HG03064 (cell line): ENCODE data around the gene CCDC12.

Experiments used
- ATAC-seq: cut with Tn5 transposase; IDR thresholded peaks from one replicate; pipeline ENCODE4 v1.9.1; 2021; ENCODE audit warnings: low read depth; ENCODE audit not compliant: unreplicated experiment

CCDC12 gene

DNA sequence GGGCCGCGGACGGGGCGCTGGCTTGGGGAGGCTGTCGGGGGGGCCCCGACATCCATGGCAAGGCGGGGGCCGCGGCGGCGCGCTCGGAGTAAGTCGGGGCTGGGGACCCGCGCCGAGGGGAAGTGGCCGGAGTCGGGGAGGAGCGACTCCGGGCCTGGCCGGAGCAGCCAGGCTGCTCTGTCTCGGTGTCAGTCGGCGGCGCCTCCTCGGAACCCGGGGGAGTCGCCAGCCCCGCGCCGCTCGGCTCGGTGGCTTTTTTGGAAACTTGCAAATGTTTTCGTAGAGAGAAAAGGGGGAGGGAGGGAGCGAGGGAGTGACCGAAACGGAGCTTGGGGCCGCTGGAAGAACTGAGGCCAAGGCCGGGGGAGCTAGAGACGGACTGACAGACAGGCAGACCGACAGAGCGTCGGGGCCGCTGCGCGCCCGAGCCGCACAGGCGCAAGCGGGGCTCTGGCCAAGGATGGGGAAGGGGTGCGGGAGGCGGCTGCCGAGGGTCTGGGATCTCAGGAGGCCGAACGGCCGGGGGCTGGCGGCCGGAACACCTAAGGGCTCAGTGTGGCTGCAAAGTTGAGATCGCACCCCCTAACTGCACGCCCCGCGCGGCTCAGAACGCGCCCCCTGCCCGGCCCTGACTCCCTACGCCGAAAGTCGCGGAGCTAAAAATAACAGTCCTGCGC, 94.0 kb downstream of the CCDC12 start:
- no peak for ATAC-seq

GRCh38 chr3:46881596-46882376, 94.8 kb downstream of the CCDC12 start:
- no peak for ATAC-seq

GRCh38 chr3:46880884-46881595, 95.5 kb downstream of the CCDC12 start:
- no peak for ATAC-seq

DNA sequence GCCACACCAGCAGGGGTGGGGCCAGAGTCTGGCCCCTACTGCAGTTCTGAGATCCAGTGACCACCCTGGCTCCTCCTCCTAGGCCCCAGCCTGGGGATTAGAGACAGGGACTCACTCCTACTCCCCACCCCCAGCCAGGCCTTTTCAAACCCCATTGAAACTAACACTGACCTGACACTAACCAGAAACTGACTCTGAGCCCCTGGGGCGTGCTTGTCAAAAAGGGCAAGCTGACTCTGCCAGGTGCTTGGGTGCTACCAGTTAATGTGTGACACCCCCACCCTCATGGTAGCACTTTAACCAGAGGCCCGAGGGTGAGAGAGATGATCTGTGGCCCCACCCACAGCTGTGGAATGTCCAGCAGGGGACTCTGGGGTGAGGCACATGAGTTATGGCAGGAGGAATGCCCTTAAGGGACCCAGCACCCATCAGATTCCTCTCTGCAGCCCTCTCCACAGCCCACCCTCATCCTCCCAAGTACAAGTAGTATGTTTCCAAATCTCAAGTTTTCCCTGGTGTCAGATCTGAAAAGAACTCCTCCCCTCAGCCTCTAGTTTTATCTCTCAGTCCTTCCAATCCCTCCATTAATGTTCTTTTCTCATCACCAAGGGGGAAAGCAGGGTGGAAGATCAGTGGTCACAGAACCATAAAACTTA, 97.6 kb downstream of the CCDC12 start:
- no peak for ATAC-seq

DNA sequence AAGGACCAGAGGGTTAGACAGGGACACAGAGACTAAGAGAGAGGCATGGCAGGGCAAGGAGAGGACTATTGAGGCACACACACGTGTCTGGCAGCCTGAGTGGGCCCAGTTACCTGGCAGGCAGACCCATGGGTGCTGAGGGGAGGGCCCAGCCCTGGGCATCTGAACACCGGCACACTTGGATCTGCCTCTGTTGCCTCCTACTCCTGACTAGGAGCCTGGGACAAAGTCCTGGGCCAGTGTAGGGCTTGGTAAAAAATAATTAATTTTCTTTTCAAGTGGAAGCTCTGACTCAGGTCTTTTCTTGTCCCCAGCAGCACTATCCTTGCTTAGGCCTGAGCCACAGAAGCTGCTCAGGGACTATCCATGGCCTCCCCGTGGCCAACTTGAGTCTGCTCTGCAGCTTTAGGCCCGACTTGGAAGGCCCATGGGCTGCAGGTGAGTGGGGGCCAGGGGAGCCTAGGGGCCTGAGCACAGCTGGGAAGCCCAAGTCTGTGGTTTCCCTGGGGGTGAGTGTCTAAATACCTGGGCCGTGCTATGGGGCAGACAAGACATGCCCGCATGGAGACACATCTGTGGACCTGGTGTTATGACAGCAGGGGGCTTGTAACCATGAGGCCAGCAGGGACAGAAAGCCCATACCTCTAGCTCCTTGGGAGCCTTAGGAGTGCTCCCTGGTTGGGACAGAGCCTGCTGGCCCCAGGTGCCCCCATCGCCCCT, 99.0 kb downstream of the CCDC12 start, which contains the start of gene PTH1R:
TSS of gene PTH1R (plus strand) at position 316 of the 720 bp plus-strand sequence. CDS start 5,839 bp downstream, outside the sequence.
- no peak for ATAC-seq

DNA sequence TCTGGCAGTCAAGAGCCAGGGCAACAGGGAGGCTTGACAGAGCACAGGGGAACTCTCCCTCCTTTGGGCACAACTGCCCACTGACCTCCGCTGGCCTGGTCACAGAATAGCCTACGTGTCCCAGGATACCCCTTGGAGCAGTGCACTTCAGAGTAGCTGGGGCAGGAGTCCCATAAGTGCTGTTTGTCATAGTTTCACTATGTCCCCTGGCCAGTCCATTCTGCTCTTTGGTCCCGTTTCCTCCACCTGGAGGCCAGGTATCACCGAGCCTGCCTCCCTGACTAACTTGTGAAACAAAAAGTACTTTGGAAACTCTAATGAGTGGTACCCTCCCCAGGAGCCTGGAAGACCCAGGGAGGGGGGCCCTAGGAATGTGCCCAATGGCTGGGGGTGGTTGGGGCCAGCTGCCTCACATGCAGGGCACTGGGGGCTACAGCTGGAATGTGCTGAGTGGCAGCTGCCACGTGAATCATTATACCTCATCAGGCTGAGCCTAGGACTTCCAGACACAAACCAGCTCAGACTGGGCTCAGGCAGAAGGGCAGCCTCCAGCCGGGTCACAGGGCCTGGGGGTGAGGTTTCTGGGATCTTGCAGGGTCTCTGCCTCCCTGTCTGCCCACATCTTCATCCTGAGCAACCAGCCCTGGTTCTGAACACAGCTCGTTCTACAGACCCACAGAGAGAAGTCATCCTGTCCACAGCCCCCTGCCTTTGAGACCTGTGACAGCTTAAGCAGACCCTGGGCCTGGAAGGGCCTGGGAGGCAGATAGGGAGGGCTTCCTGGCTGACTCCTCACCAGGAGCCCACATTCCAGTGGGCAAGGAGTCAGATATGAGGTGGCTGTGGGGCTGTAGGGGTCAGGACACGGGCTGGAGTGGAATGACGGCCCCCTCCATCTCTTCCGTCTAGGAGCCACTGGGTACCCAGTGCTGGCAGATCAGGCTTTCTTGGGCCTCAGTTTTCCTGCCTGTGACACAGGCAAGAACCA, 99.9 kb downstream of the CCDC12 start:
- no peak for ATAC-seq

DNA sequence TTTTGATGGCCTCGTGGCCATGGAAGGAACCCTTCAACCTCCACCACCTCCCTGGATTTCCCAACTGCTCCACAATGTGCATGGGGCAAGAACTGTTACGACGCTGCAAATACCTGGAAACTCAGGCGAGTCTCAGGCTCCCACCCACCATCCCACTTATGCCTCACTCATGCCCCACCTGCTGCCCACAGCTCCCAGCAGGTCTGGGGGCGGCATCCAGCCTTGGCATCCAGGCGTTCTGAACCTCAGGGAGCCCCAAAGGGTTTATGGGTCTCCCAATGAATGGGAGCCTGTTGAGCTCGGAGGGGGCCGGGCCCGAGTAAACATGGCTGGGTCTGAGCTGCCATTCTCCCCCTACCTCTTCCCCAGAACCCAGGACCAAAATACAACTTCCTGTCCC, 101.0 kb downstream of the CCDC12 start:
- no peak for ATAC-seq

DNA sequence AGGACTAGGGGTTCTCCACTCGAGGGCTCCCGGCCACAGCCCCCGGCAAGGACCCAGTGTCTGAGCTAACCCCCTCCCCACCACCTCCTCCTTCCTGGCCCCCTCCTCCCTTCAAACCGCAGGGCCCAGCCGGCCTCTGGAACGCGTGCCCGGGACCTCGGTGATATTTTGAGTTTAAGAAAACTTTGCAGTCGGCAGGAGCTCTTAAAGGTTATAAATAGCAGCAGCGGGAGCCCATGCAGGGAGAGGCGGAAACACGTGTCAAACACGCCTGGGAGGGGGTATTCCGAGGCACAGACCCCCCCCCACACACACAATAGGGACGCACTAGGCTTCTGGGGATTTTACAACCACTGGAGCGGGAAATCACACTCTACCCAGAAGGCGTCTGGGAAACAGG, 102.1 kb downstream of the CCDC12 start:
- no peak for ATAC-seq

GRCh38 chr3:46873521-46873920, 103.0 kb downstream of the CCDC12 start:
- no peak for ATAC-seq
